HEK293T (cell line): ENCODE results near the gene FJX1.

ENCODE experiments used
- CTCF ChIA-PET: fragments of 350-600 bp; formaldehyde crosslinking; extraction: SDS; loops from one replicate; lab custom pipeline; 2021; ENCODE audit warnings: antibody characterized with exemption, inconsistent platforms; lab: Yijun Ruan, JAX
- POLR2A ChIA-PET: fragments of 350-600 bp; formaldehyde crosslinking; extraction: SDS; loops from one replicate; lab custom pipeline; 2020; ENCODE audit warnings: antibody characterized with exemption, inconsistent platforms; lab: Yijun Ruan, JAX
- DNase-seq: peaks from one replicate; pipeline ENCODE4 v3.0.0; 2012; ENCODE audit warnings: mixed read lengths; ENCODE audit errors: extremely low spot score
- ARNT ChIP-seq: fragments of 450-650 bp; IDR thresholded peaks from 2 replicates; pipeline ENCODE4 v1.6.1; 2017; ENCODE audit warnings: mild to moderate bottlenecking
- BHLHE40 ChIP-seq: fragments of 450-650 bp; IDR thresholded peaks from 2 replicates; pipeline ENCODE4 v1.6.1; 2016; ENCODE audit warnings: mild to moderate bottlenecking, moderate library complexity, borderline replicate concordance
- CTBP1 ChIP-seq: fragments of 450-650 bp; IDR thresholded peaks from 2 replicates; pipeline ENCODE4 v1.6.1; 2016; ENCODE audit warnings: borderline replicate concordance
- ELF4 ChIP-seq: fragments of 450-650 bp; IDR thresholded peaks from 2 replicates; pipeline ENCODE4 v1.6.1; 2017; ENCODE audit warnings: antibody characterized with exemption
- FOXA1 ChIP-seq: fragments of 450-650 bp; IDR thresholded peaks from 2 replicates; pipeline ENCODE4 v1.6.1; 2016; ENCODE audit warnings: mild to moderate bottlenecking
- FOXK2 ChIP-seq: fragments of 450-650 bp; IDR thresholded peaks from 2 replicates; pipeline ENCODE4 v1.6.1; 2016; ENCODE audit warnings: mild to moderate bottlenecking
- FOXM1 ChIP-seq: fragments of 450-650 bp; IDR thresholded peaks from 2 replicates; pipeline ENCODE4 v1.6.1; 2017; ENCODE audit warnings: mild to moderate bottlenecking, borderline replicate concordance
- HDGF ChIP-seq: fragments of 450-650 bp; IDR thresholded peaks from 2 replicates; pipeline ENCODE4 v1.6.1; 2017; ENCODE audit warnings: antibody characterized with exemption, borderline replicate concordance
- L3MBTL2 ChIP-seq: fragments of 450-650 bp; conservative IDR thresholded peaks from 2 replicates; pipeline ENCODE4 v1.6.1; 2016; ENCODE audit warnings: mild to moderate bottlenecking
- LEF1 ChIP-seq: fragments of 450-650 bp; IDR thresholded peaks from 2 replicates; pipeline ENCODE4 v1.6.1; 2017; ENCODE audit warnings: mild to moderate bottlenecking, borderline replicate concordance
- NFRKB ChIP-seq: fragments of 450-650 bp; IDR thresholded peaks from 2 replicates; pipeline ENCODE4 v1.6.1; 2016; ENCODE audit warnings: mild to moderate bottlenecking, moderate library complexity
- SP1 ChIP-seq: fragments of 450-650 bp; IDR thresholded peaks from 2 replicates; pipeline ENCODE4 v1.6.1; 2017
- SUZ12 ChIP-seq: fragments of 450-650 bp; IDR thresholded peaks from 2 replicates; pipeline ENCODE4 v1.6.1; 2016; ENCODE audit warnings: mild to moderate bottlenecking
- TARDBP ChIP-seq: fragments of 450-650 bp; IDR thresholded peaks from 2 replicates; pipeline ENCODE4 v1.6.1; 2016
- ZNF384 ChIP-seq: fragments of 450-650 bp; IDR thresholded peaks from 2 replicates; pipeline ENCODE4 v1.6.1; 2016
- TF ChIP-seq, protein P1 (sequence below): fragments of 450-650 bp; IDR thresholded peaks from 2 replicates; pipeline ENCODE4 v1.6.1; 2016

Gene FJX1

DNA sequence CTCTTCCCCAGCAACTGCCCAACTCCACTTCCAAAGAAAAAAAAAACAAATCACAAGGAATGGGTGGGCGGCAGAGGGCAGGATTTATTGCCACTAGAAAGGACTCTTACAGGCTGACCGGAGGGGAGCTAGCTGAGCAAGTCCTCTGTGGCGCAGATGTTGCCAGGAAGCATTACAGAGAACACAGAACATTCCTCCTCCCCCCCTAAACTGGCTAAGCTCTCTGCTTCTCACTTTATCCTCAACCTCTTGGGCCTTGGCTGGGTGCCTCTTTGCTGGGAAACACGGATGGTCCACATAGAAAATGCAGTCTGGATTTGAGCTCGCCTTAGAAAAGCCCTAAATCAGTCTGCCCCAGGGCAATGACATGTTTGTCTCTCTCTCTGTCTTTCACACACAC, 12.6 kb upstream of the FJX1 start:
- ChIA-PET POLR2A (no interaction called here), CTCF (interaction anchor here (0.7 to 1.6 kb wide), 3 partner anchors 10 to 550 kb away, joined by 3 read pairs; no protein-coding TSS in a partner anchor)
- DNase-seq = no peak
- no peak for TF ChIP-seq L3MBTL2
- no peak for TF ChIP-seq HDGF
- TF ChIP-seq, protein P1, sequence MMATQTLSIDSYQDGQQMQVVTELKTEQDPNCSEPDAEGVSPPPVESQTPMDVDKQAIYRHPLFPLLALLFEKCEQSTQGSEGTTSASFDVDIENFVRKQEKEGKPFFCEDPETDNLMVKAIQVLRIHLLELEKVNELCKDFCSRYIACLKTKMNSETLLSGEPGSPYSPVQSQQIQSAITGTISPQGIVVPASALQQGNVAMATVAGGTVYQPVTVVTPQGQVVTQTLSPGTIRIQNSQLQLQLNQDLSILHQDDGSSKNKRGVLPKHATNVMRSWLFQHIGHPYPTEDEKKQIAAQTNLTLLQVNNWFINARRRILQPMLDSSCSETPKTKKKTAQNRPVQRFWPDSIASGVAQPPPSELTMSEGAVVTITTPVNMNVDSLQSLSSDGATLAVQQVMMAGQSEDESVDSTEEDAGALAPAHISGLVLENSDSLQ = peak; percentile 27; the same call in 1 of the 2 replicates

- CTCF ChIA-PET = interaction anchor here (0.7 to 1.6 kb wide), 4 partner anchors 10 to 653 kb away, joined by 3 read pairs; no protein-coding TSS in a partner anchor
- POLR2A ChIA-PET = no interaction called here
- DNase-seq = no peak
- TF ChIP-seq, protein P1 = no peak
- no peak for TF ChIP-seq SP1
- TF ChIP-seq L3MBTL2 = no peak
- no peak for TF ChIP-seq ZNF384
These were observed 12.1 kb upstream of the FJX1 start for GRCh38 chr11:35606206-35606605.

GRCh38 chr11:35608502-35608901, 9.8 kb upstream of the FJX1 start:
- ChIA-PET CTCF (interaction anchor here (1.4 to 1.9 kb wide), 2 partner anchors 18 to 213 kb away, joined by 3 to 5 read pairs; no protein-coding TSS in a partner anchor), POLR2A (no interaction called here)
- TF ChIP-seq BHLHE40 (no peak), SUZ12 (no peak), SP1 (no peak), ZNF384 (no peak), LEF1 (no peak), FOXM1 (no peak)
- no peak for DNase-seq

GRCh38 chr11:35609656-35610055, 8.6 kb upstream of the FJX1 start:
- POLR2A ChIA-PET = no interaction called here
- CTCF ChIA-PET = no interaction called here
- TF ChIP-seq FOXM1 (no peak), BHLHE40 (no peak), NFRKB (no peak), LEF1 (no peak), L3MBTL2 (no peak), SP1 (no peak), ARNT (no peak)
- DNase-seq = no peak

DNA sequence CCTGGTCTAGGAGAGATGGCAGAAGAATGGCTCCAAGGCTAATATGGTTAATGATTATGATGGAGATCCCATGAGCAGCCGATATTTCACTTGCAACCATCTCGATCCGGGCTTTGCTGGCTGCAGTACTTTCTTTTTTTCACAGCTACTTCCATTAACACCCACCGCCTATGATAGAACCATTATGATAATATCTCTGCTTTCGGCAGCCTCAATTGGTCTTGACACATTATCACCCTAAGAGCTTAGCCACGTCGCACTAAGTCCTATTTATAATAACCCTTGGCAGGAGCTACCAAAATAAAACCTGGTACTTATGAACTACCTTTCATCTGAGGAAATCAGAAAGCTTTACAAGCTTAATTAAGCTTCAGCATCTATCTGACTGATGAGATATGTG, 7.6 kb upstream of the FJX1 start:
- ChIA-PET POLR2A (no interaction called here), CTCF (no interaction called here)
- TF ChIP-seq HDGF (no peak), L3MBTL2 (no peak), SUZ12 (no peak), FOXA1 (no peak), BHLHE40 (no peak), NFRKB (no peak), FOXK2 (no peak), LEF1 (no peak), CTBP1 (no peak), ELF4 (no peak), TARDBP (no peak), SP1 (no peak), FOXM1 (no peak), ZNF384 (no peak)
- TF ChIP-seq, protein P1 = no peak
- no peak for DNase-seq

DNA sequence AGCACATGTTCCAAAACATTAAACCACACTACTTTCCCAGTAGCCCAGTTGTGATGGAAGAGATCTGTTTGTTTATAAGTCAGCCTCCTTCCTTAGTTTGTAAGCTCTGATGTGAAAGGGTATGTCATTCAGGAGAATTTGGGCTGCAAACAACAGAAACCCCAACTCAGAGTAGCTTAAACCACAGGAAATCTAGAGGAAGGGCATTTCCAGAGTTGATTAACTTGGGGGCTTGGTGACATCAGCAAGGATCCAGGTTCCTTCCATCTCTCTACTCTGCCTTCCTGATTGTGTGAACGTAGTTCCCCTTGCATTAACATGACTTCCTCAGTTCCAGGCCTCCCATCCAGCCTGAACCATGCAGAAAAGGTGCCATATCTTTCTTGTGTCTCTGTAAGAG, 6.5 kb upstream of the FJX1 start:
- CTCF ChIA-PET = no interaction called here
- TF ChIP-seq SP1 (no peak), ARNT (no peak), ZNF384 (no peak), SUZ12 (no peak), TARDBP (no peak), L3MBTL2 (no peak), FOXM1 (no peak), LEF1 (no peak), FOXA1 (no peak), NFRKB (no peak), BHLHE40 (no peak), CTBP1 (no peak), FOXK2 (no peak)
- TF ChIP-seq, protein P1 = no peak
- POLR2A ChIA-PET = no interaction called here

More for the DNA sequence above, 6.5 kb upstream of the FJX1 start:
- no peak for DNase-seq
